GM18909 (cell line): Measurements from ENCODE around the gene BDNF.
"Not testable (repeated sequence)": the region's sequence is repeated elsewhere in the genome, so short reads cannot be mapped to it uniquely, and the experiment has no call there.

Experiments used
- ATAC-seq: cut with Tn5 transposase; IDR thresholded peaks from one replicate; pipeline ENCODE4 v1.9.1; 2021; ENCODE audit warnings: mild to moderate bottlenecking; ENCODE audit not compliant: unreplicated experiment, poor library complexity

The BDNF gene

DNA sequence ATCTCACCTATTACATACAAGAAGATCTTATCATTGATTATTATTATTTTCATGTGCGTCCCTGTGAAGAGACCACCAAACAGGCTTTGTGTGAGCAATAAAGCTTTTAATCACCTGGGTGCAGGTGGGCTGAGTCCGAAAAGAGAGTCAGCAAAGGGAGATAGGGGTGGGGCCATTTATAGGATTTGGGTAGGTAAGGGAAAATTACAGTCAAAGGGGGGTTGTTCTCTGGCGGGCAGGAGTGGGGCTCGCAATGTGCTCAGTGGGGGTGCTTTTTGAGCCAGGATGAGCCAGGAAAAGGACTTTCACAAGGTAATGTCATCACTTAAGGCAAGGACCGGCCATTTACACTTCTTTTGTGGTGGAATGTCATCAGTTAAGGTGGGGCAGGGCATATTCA is 71.2 kb downstream of the BDNF start:
- ATAC-seq: not testable (repeated sequence)

DNA sequence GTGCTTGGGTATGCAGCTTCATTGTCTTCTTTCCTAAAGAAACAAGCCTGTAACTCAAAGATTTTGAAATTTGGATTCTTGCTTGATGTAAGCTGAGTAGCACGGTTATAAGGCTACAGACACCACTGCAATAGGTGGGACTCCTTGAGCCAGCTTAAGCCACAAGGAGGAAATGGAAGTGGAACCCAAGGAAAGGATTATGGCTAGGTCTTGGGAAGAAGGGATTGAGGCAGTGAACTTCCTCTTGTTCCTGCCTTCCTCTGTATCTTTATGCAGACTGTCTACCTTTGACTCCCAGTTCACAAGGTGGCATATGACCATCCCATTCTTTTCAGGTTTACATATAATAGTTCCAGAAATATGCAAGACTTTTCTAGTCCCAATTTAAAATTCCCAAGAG is 72.3 kb downstream of the BDNF start:
- no peak for ATAC-seq

DNA sequence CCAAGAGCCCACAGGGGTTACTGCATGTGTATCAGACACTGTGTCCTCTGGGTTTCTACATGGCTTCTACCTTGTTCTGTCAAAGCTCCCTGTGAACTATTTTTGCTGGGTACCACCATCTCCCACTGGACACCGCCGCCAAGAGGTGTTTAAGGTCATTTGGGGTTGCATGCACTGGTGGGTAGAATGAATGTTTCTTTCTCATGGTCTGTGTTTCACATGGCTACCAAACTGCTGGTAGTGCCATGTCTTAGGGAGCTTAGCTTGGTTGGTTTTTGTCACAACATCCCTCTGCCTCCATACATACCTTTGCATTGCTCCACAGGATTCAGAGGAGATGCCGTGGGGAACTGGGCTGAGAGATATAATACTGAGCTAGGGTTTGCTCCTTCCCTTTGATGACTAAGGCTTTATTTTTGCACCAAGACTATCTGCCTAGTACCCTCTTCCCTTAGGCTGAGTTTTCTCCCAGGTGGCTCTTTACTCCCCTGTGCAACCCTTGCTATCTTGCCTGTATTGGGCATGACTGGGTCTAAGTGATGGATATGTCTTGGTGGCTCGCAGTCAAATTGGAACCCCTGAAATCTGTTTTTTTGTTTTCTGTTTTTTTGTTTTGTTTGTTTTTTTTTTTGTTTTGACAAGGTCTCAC is 73.2 kb downstream of the BDNF start:
- no peak for ATAC-seq

DNA sequence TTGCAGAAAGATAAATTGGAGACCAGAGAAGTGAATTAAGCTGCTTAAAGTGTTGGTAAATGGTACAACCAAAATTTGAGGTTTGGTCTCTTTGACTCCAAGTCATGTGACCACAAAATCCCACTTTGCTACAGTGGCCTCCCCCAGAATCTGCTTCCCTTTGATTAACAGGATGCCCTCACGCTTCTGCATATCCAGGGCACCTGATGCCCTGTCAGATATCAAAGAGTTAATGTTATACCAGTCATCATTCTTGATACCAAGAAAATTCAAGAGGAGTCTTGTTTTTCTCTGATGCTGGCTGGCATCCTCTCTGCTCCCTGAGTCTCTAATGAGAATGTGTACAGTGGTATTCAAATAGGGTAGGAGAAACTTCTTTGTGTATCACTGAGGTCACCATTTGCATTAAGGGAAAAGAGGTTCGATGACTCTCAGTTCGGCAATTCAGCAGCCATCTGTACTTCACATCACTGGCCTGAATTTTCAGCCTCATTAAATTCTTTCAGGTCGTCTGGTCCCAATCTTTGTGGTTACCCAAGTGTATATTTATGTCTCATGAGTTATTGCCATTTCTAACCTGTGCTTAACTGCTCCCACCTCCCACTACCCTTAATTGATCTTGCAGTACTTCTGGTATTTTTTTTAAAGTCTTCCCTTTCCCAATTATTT is 73.9 kb downstream of the BDNF start:
- no peak for ATAC-seq

DNA sequence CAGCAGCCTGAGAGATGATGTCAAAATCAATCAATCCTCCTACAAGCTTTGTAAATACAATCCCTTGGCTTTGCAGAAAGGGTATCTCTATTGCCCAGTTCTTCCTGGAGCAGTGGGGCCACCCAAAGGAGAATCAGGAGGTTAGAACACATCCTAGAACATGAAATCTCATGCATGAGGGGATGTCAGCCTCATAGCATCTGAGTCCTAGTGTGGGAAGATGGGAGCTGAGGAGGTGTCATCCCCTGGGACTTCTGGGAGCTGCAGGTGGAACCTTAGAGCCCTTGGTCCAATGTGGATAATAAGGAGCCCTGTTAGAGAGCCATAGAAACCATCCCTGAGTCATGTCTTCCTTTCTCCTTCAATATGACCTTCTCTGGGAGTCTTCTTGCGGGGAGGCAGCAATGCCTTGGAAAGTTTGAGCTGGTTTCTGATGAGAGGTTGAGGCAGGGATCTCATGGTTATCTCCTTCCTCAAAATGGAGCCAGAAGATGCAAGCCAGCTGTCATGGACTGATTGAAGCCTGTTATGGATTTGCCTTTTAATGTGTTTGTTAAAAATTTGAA is 74.8 kb downstream of the BDNF start:
- ATAC-seq: no peak

DNA sequence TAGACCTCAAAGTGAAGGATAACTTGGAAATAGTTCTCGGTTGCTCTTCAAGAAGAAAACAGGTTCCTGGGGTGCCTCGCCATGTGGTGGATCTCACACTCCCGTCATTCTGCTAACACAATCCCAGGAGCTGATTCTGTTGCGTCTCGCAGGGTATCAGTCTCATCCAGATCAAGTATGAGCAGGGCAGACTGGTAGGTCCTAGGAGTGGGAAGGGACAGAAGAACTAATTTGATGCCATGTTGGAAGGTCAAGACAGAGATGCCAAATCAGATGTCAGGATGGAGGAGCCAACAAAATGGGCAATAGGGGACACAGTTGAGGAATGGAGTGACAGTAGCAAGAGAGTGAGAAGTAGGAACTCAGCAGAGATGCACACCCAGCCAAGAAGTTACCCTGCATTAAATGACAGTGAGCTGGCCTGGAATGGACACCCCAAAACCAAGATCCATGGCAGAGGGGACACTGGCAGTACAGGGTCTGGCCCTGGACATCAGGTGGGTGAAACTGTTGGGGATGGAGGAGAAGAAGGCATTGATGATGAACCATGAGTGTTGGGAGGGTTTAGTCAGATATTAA is 76.2 kb downstream of the BDNF start:
- ATAC-seq: no peak

DNA sequence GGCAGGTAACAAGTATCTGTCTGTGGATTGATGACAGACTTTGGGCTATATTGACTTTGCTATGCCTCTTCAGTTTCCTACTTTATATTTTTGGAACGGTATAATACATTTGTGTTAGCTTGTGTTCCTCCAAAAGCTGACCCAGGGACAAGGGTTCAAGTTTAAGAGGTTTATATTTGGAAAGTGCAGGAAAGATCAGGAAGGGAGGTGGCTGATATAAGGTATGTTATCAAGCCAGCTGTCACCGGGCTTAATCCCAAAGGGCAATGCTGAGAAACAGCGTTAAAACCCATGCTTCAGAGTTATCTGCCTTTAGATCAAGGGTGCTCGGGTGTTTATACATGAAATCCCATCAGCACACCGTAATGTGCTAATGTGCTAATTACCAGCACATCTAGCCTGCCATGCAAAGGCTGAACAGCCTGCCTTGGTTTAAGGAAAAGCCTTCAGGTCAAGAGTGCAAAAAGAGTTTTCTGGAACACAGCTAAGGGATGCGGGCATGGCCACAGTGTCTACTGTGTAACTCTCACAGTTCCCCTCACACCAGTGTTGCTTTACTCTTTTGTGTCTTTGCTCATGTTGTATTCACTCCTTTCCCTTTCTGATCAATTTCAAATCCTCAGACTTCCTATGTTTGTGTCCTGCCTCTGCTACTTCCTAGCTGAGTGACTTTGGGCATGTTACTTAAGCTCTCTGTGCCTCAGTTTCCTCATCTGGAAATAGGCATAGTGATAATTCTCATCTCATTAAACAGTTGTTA is 77.5 kb downstream of the BDNF start:
- ATAC-seq: no peak

DNA sequence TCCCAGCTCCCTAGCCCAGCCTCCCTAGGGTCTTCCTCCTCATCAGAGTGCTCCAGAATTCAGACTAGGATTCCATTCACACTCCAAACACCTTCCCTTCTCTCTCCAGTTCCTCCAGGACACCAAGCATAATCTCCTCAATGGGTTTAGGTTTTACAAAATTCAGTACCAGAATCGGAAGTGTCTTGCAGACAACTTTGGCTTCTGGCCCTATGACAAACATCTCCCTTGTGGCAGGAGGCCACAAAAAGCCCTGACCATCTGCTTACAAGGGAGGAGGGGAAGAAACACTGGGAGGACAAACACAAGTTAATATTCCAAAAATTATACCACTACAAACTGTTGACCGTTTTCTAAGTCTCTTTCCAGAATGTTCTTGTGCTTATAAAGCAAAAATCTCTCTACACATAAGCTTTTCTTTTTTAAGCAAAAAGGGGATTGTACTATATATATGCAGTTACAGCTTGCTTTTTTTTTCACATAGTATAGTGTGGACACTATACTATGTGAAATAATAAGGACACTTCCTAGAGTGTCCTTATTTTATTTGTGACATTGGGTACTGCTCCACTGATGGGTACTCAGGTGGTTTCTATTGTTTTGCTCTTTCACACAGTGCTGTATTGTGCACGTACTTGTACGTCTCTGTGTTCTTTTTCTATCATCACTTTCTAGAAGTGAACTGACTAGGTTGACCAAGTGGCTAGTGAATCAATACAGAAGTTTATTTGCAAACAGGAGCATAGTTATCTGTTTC is 78.7 kb downstream of the BDNF start:
- no peak for ATAC-seq

DNA sequence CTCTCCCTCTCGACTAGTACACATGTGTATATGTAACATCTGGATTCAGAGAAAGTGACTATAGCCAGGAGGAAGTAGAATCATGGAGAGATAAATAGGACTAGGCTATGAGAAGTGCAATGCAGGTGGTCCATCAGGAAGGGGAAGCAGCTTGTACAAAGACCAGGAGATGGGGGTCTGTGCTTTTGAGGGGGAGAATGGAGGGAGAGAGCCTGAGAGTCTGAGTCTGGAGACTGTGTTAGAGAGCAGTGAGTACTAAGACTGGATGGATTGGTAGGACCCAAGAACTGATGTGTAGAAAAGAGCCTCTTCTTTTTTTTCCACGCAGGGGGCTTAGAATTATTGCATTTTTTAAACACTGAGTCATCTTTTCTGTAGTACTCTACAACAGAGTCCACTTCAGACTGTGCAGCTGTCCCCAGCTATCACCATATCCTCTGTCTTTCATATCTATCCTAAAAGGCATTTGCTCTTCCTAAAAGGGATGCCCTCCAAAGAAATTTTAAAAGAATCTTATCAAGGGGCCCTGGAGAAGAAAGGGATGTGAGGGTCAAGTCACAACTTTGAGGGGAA is 80.4 kb downstream of the BDNF start:
- no peak for ATAC-seq

DNA sequence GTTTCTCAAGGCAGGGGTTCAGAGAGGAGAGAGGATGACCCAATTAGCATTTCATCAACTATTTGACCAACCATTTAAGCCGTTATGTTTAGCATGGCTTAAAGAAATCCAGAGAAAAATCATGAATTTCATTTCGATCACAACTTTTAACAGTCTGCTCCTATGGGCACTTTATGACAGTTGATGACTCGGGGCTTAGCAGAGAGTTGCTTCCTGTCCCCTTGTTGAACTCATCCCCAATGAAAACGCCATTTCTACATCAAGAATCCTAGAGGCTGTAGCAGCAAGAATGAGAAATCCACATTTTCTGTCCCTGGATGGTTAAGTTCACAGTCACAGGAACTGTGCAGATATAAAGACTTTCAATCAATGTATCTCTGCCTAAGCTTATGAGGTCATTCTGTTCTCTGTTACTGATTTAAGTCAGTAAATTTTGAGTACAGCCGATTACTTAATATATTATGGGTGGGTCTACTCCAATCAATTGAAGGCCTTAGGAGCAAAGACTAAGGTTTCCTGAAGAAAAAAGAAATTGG is 81.1 kb downstream of the BDNF start:
- no peak for ATAC-seq

DNA sequence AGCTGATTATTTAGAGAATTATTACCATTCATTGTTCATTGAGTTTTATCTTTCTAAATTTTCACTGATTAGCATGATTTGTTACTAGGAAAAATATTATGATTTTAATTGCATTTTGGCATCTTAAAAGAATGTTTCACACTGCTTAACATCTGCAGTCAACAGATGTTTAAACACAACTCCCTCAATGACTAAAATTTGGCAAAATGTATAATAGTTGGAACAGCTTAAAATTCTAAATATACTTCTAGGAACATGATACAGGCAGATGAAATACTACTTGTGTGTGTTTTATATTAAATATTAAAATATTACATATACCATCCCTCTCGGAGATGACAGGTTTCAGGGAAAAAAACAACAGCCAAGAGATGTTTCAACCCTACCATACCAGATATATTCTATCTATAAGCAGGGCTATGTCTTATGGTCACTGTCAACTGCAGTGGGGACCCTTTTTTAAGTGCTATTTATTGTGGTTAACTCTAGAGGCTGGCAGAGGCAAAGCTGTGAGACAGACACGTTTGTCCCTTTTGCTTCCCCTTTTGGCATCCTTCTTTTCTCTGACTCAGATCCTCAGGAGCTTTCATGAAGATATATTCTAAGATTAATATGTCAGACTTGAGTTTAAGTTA is 81.9 kb downstream of the BDNF start:
- ATAC-seq: no peak

DNA sequence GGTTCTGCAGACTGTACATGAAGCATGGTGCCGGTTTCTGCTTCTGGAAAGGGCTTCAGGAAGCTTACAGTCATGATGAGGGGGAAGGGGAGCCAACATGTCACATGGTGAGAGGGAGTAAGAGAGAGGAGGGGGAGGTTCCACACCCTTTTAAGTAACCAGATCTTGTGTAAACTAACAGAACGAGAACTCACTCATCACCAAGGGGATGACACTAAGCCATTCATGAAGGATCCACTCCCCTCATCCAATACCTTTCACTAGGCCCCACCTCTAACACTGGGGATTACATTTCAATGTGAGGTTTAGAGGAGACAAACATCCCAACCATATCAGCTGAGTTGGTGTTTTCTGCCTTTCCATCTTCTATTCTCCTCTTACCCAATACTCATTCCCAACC is 83.5 kb downstream of the BDNF start:
- ATAC-seq: no peak

DNA sequence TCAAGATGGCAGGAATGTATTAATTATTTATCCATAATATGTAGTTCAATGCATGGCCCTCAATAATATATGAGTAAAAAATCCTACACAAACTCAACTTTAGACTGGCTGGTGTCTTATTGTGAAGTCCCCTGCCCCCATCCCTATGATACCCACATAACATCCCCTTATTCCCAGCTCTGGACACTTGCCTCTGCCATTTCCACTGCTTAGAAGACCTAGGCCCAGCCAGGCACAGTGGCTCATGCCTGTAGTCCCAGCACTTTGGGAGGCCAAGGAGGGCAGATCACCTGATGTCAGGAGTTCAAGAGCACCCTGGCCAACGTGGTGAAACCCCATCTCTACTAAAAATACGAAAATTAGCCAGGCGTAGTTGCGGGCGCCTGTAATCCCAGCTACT is 84.4 kb downstream of the BDNF start:
- ATAC-seq: no peak

DNA sequence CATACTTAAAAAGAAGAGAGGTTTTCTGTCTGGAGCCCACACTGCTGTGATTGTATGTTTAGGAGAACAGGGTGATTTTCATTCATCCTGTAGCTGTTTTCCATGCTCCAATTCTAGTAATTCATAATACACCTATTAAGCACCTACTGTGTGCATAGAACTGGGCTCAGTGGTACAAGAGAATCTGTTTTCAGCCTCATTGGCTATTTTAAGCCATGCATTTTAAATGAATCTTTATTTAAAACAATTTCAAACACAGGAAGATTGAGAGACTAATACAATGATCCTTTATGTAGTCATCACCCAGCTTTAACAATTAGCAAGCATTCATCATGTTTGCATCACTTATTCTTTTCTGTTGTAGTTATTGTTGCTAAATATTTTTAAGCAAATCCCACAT is 86.2 kb downstream of the BDNF start:
- ATAC-seq: no peak

DNA sequence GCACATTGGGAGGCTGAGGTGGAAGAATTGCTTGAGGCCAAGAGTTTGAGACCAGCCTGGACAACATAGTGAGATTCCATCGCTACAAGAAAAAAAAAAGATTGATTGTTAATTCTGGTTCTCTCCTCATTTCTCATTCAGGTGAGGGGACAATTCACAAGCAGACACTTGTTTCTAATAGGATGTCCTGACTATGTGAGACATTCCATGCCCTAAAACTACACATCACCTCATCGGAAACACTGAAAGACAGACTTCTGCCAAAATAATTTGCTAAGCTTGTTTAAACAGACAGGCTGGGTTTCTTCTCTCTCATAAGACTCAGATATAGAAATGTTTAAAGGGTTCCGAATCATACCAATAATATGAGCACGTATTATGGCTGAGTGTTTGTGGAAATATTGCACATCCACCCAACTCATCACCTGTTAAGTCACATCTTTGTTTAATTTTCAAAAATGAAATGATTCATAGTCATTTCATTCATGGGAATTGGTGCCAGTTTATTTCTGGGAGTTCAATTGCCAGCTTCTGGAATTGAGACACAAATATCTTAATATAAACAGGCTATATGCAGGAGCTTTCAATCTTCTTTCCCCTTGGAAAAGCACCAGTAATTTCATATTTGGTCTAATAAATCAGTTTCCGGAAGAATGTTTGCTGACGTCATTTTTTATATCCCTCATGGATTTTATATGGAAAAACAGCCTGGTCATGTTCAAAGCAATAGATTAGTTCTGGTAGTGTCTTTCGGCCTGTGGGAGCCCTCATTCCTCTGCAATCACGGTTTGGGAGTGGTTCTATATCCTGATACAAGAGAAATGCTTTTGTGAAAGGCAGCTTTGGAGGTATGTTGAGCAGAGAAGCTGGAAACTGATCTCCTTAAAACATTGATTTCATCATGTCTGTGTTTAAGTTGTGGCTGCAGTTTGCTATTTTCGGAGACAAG is 87.0 kb downstream of the BDNF start:
- no peak for ATAC-seq

DNA sequence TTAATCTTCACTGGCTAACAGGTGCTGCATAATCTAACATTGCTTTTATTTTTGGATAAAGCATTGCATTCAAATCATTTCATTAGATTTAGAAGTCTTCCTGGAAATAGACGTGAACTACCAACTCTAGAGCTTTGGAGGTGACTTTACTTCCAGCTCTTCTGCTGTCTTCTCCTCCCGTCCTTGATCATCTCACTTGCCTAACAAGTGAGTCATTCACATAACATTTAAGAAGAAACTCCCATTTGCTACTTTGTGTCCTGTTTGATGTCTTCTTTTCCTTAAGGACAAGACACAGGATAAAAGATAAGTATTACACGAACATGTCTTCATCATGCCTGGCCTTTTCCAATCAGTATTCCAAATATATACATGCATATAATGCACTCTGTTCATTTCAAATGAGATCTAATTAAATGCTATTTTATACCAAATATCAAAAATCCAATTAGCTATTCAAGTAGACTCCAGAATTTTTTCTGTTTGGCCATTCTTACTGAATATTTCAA is 88.3 kb downstream of the BDNF start:
- no peak for ATAC-seq

DNA sequence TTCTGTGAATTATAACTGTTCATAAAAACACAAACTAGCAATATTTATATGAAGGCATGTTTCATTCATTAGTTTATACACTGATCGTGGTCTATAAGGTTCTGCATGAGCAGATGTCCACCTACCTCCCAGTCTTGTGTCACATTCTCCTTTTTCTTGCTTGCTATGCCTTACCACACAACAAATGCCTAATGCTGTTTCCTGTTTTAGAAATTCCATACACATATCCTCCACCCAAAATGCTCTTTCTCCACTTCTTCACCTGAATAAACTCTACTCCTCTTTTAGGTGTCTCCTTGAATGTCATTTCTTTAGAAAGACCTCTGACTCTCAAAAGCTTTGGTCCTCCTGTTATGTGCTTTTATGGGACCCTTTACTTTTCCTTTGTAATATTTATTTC is 88.9 kb downstream of the BDNF start:
- no peak for ATAC-seq

DNA sequence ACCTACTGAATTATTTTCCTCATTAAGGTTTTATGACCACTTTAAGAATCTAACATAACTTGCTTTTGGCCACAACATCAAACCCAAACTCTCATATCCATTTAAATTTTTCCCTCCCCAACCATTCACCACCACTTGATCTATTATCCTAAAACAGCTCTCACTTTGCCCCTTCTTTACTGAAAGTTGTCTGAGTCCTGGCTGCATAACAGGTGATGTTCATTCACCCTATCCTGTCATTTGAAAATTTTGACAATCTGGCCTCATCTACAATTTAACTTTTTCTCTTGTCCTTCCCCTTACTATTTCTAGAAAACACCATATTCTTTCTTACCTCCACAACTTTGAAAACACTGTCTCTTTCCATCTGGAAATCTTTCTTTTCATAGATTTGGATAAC is 89.3 kb downstream of the BDNF start:
- no peak for ATAC-seq
